ENCODE results near the gene ANP32D.
"Not testable (repeated sequence)": the region's sequence is repeated elsewhere in the genome, so short reads cannot be mapped to it uniquely, and the experiment has no call there.

The ANP32D gene

DNA sequence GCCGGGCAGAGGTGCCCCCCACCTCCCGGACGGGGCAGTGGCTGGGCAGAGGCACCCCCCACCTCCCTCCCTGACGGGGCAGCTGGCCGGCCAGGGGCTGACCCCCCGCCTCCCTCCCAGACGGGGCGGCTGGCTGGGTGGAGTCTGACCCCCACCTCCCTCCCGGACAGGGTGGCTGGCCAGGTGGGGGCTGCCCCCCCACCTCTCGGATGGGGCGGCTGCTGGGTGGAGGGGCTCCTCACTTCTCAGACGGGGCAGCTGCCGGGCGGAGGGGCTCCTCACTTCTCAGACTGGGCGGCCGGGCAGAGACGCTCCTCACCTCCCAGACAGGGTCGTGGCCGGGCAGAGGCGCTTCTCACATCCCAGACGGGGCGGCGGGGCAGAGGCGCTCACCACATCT lies 48.0 kb downstream of the ANP32D start:
- H3K36me3 ChIP-seq (ENCODE audit: control insufficient read depth in 2 of 2, insufficient read depth in 1 of 2, low read length in 2 of 2); H3K27ac ChIP-seq (ENCODE audit: extremely low read depth, low read depth, low read length); POLR2A ChIA-PET; H3K4me3 ChIP-seq (ENCODE audit: low read depth, low read length); CTCF ChIA-PET; H3K9me3 ChIP-seq (ENCODE audit: control insufficient read depth, insufficient read depth, low read depth, low read length); H3K4me1 ChIP-seq (ENCODE audit: control insufficient read depth, insufficient read depth, low read length): not testable (repeated sequence)

Data from HEK293 (cell line).